ENCODE results near the gene PTPRN2. TPM values are rescaled to one million over a fixed set of nuclear protein-coding genes. Genes with fewer than 3 reads are reported as not detected.

Gene PTPRN2
- total RNA-seq, 5 donors from 2014 or later (not counting 1 experiment from before 2014, with no cell fraction given) = 0.60 to 1.7 (median 0.82) TPM

DNA sequence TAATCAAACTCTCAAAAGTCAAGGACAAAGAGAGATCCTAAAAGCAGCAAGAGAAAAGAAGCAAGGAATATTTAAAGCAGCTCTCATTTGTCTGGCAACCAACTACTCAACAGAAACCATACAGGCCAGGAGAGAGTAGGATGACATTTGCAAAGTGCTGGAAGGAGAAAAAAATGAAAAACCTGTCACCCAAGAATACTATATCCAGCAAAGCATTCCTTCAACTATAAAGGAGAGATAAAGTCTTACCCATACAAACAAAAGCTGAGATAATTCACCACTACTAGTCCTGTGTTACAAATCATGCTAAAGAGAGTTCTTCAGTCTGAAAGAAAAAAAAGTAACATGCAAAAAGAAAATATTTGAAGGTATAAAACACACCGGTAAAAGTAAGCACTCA, 357.7 kb downstream of the PTPRN2 start:
- Mint-ChIP-seq H3K36me3 (no peaks in the 10 kb centered on the region), H3K27ac (no peak overlapping the region), H3K4me1 (no peaks in the 10 kb centered on the region), H3K4me3 (no peak overlapping the region), H3K27me3 (peaks cover 7 to 8% of the 10 kb centered on the region in 2 donors), H3K9me3 (peaks cover 27 to 36% (median 35%) of the 10 kb centered on the region in 3 donors)
- H3K27ac ChIP-seq (ENCODE audit: low read length) = no peak overlapping the region
- H3K27me3 ChIP-seq (replicated peaks in 1 of 2; ENCODE audit: control insufficient read depth in 2 of 2, extremely low read depth in 1 of 2, insufficient read depth in 2 of 2, low read length in 1 of 2) = peaks cover 0 to 10% of the 10 kb centered on the region in 2 experiments
- ATAC-seq (replicated peaks in 1 of 4) (no peak), DNase-seq (no peak)
- no peaks in the 10 kb centered on the region for H3K4me1 ChIP-seq (ENCODE audit: control insufficient read depth in 1 of 2, extremely low read depth in 1 of 2, insufficient read depth in 2 of 2, low read length in 2 of 2)
- H3K36me3 ChIP-seq (ENCODE audit: control insufficient read depth in 2 of 2, extremely low read depth in 1 of 2, insufficient read depth in 1 of 2, low read length in 1 of 2) = no peaks in the 10 kb centered on the region
- POLR2A ChIA-PET = no interaction called here
- no peak overlapping the region for H3K4me3 ChIP-seq (ENCODE audit: control insufficient read depth in 1 of 2, extremely low read depth in 1 of 2, low read length in 1 of 2)
- CTCF ChIA-PET = no interaction called here
- H3K9me3 ChIP-seq = peaks cover 5% of the 10 kb centered on the region
- no CpG with 5 or more reads among the region's 1 CpG for WGBS (ENCODE audit: insufficient coverage)

DNA sequence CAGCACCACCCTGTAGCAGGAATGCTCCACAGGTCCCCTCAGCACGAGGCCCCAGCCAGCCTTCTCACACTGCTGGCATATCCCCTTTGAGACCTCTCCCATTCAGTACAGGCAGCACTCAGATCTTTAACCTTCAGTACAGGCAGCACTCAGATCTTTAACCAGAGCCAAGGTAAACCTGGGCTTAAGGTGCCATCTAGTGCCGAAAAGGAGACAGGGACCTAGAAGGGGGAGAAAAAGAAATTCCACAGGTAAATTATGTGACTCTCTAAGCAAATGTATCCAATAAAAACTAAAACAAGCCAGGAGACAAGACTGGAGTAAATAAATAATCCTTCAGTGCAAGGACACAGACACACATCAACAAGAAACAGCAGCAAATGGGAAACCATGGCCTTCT, 358.6 kb downstream of the PTPRN2 start:
- peaks cover 5% of the 10 kb centered on the region for H3K9me3 ChIP-seq
- no peak for ATAC-seq (replicated peaks in 1 of 4)
- H3K4me1 Mint-ChIP-seq = no peaks in the 10 kb centered on the region
- CTCF ChIA-PET = no interaction called here
- H3K27ac ChIP-seq (ENCODE audit: low read length) = no peak overlapping the region
- no peaks in the 10 kb centered on the region for H3K36me3 Mint-ChIP-seq
- 20% methylated on average over 1 of the region's 2 CpGs for WGBS (ENCODE audit: insufficient coverage)
- POLR2A ChIA-PET = no interaction called here
- no peaks in the 10 kb centered on the region for H3K4me1 ChIP-seq (ENCODE audit: control insufficient read depth in 1 of 2, extremely low read depth in 1 of 2, insufficient read depth in 2 of 2, low read length in 2 of 2)
- H3K27me3 Mint-ChIP-seq = peaks cover 7 to 8% of the 10 kb centered on the region in 2 donors
- peaks cover 28 to 35% (median 30%) of the 10 kb centered on the region in 3 donors for H3K9me3 Mint-ChIP-seq
- H3K4me3 Mint-ChIP-seq = no peak overlapping the region
- no peak overlapping the region for H3K4me3 ChIP-seq (ENCODE audit: control insufficient read depth in 1 of 2, extremely low read depth in 1 of 2, low read length in 1 of 2)
- no peak for DNase-seq
- H3K27ac Mint-ChIP-seq = no peak overlapping the region
- H3K36me3 ChIP-seq (ENCODE audit: control insufficient read depth in 2 of 2, extremely low read depth in 1 of 2, insufficient read depth in 1 of 2, low read length in 1 of 2) = no peaks in the 10 kb centered on the region
- H3K27me3 ChIP-seq (replicated peaks in 1 of 2; ENCODE audit: control insufficient read depth in 2 of 2, extremely low read depth in 1 of 2, insufficient read depth in 2 of 2, low read length in 1 of 2) = peaks cover 0 to 10% of the 10 kb centered on the region in 2 experiments

DNA sequence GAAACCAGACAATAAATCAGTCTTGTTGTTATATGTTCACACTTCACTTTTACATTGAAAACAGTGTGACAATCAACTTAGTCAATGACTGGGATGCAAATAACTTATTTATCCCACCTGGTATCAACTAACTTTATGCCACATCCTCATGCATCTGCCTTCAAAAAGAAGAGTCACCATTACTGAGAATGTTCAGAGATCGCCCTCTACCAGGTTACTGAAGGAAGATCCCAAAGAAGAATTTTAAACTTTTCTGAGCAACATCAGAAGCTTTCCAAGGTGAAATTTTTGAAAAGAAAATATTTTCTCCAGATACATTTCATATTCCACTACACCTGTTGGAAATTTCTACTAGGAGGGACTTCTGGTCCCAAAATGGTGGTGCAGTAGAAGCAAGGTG, 359.5 kb downstream of the PTPRN2 start:
- H3K4me3 Mint-ChIP-seq = no peak overlapping the region
- peaks cover 26 to 35% (median 27%) of the 10 kb centered on the region in 3 donors for H3K9me3 Mint-ChIP-seq
- peaks cover 0 to 10% of the 10 kb centered on the region in 2 experiments for H3K27me3 ChIP-seq (replicated peaks in 1 of 2; ENCODE audit: control insufficient read depth in 2 of 2, extremely low read depth in 1 of 2, insufficient read depth in 2 of 2, low read length in 1 of 2)
- DNase-seq (no peak), ATAC-seq (replicated peaks in 1 of 4) (no peak)
- H3K9me3 ChIP-seq = peaks cover 5% of the 10 kb centered on the region
- ChIA-PET CTCF (no interaction called here), POLR2A (no interaction called here)
- H3K4me3 ChIP-seq (ENCODE audit: control insufficient read depth in 1 of 2, extremely low read depth in 1 of 2, low read length in 1 of 2) = no peak overlapping the region
- no peak overlapping the region for H3K27ac ChIP-seq (ENCODE audit: low read length)
- WGBS (ENCODE audit: insufficient coverage) = no CpG with 5 or more reads among the region's 1 CpG
- H3K27ac Mint-ChIP-seq = no peak overlapping the region
- H3K4me1 Mint-ChIP-seq = no peaks in the 10 kb centered on the region
- H3K36me3 ChIP-seq (ENCODE audit: control insufficient read depth in 2 of 2, extremely low read depth in 1 of 2, insufficient read depth in 1 of 2, low read length in 1 of 2) = no peaks in the 10 kb centered on the region
- H3K4me1 ChIP-seq (ENCODE audit: control insufficient read depth in 1 of 2, extremely low read depth in 1 of 2, insufficient read depth in 2 of 2, low read length in 2 of 2) = no peaks in the 10 kb centered on the region
- no peaks in the 10 kb centered on the region for H3K36me3 Mint-ChIP-seq
- peaks cover 7 to 8% of the 10 kb centered on the region in 2 donors for H3K27me3 Mint-ChIP-seq

DNA sequence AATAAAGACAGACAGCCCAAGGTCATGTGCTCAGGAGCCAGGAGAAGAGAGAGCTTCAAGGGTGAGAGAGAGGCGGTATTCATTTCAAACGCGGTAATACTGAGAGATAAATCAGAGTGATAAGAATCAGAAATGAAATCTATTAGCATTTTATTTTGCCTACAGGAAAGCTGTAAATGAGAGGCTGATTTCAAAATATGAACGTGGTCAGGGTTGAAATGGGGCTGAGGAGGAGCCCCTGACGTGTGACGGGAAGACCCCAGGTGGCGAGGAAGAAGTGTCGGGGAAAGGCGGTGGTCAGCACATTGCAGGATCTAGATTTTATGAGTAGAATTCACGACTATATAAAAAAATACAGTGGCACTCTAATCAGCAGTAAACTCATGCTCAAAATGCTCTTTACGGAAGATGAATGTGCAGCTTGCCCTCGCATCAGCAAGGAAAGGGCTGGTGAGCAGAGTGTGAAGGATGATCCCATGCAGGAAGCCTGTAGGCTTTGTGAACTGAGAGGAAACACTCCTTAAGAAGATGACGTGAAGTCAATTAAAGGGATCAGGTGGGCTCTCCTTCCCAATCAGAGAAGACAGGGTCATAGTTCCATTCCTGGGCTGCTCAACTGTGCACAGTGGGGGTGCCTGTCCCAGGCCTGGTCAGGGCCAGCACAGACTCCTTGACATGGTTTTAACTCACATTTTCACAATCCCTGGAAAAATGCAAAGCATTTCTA, 360.2 kb downstream of the PTPRN2 start:
- Histone ChIP-seq H3K36me3 (ENCODE audit: control insufficient read depth in 2 of 2, extremely low read depth in 1 of 2, insufficient read depth in 1 of 2, low read length in 1 of 2) (no peaks in the 10 kb centered on the region), H3K4me1 (ENCODE audit: control insufficient read depth in 1 of 2, extremely low read depth in 1 of 2, insufficient read depth in 2 of 2, low read length in 2 of 2) (no peaks in the 10 kb centered on the region), H3K4me3 (ENCODE audit: control insufficient read depth in 1 of 2, extremely low read depth in 1 of 2, low read length in 1 of 2) (no peak overlapping the region), H3K9me3 (peaks cover 5% of the 10 kb centered on the region), H3K27ac (ENCODE audit: low read length) (no peak overlapping the region), H3K27me3 (replicated peaks in 1 of 2; ENCODE audit: control insufficient read depth in 2 of 2, extremely low read depth in 1 of 2, insufficient read depth in 2 of 2, low read length in 1 of 2) (peaks cover 0 to 10% of the 10 kb centered on the region in 2 experiments)
- ATAC-seq (replicated peaks in 1 of 4) (no peak), DNase-seq (no peak)
- Mint-ChIP-seq H3K4me1 (no peaks in the 10 kb centered on the region), H3K4me3 (no peak overlapping the region), H3K9me3 (peaks cover 25 to 35% (median 26%) of the 10 kb centered on the region in 3 donors), H3K36me3 (no peaks in the 10 kb centered on the region), H3K27me3 (peaks cover 7 to 8% of the 10 kb centered on the region in 2 donors), H3K27ac (no peak overlapping the region)
- ChIA-PET CTCF (no interaction called here), POLR2A (no interaction called here)
- WGBS (ENCODE audit: insufficient coverage) = 88% methylated on average over 11 of the region's 13 CpGs

DNA sequence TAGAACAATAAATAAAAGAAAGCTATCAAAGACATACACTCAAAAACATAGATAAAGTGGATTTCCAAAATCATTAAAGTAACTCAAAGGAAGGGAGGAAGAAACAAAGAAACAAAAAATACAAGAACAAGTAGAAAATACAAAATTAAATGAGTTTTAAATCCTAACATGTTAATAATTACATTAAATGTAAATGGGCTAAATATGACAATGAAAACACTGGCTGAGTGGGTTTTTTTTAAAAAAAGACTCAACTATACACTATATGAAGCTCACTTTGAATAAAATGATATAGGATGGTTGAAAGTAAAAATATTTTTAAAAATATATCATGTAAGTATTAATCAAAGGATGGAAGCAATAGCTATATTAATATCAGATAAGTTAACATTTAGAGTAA, 371.4 kb downstream of the PTPRN2 start:
- peaks cover 0 to 2% of the 10 kb centered on the region in 2 experiments for H3K27me3 ChIP-seq (replicated peaks in 1 of 2; ENCODE audit: control insufficient read depth in 2 of 2, extremely low read depth in 1 of 2, insufficient read depth in 2 of 2, low read length in 1 of 2)
- no peak overlapping the region for H3K4me3 ChIP-seq (ENCODE audit: control insufficient read depth in 1 of 2, extremely low read depth in 1 of 2, low read length in 1 of 2)
- Mint-ChIP-seq H3K36me3 (no peaks in the 10 kb centered on the region), H3K27ac (no peak overlapping the region), H3K4me3 (no peak overlapping the region), H3K9me3 (peaks cover 22 to 50% (median 23%) of the 10 kb centered on the region in 3 donors), H3K27me3 (peaks cover 2 to 4% of the 10 kb centered on the region in 2 donors), H3K4me1 (no peaks in the 10 kb centered on the region)
- H3K9me3 ChIP-seq = peaks cover 6% of the 10 kb centered on the region
- no peaks in the 10 kb centered on the region for H3K4me1 ChIP-seq (ENCODE audit: control insufficient read depth in 1 of 2, extremely low read depth in 1 of 2, insufficient read depth in 2 of 2, low read length in 2 of 2)
- ChIA-PET CTCF (no interaction called here), POLR2A (no interaction called here)
- no peaks in the 10 kb centered on the region for H3K36me3 ChIP-seq (ENCODE audit: control insufficient read depth in 2 of 2, extremely low read depth in 1 of 2, insufficient read depth in 1 of 2, low read length in 1 of 2)
- no peak overlapping the region for H3K27ac ChIP-seq (ENCODE audit: low read length)
- DNase-seq = no peak
- no peak for ATAC-seq (replicated peaks in 1 of 4)

DNA sequence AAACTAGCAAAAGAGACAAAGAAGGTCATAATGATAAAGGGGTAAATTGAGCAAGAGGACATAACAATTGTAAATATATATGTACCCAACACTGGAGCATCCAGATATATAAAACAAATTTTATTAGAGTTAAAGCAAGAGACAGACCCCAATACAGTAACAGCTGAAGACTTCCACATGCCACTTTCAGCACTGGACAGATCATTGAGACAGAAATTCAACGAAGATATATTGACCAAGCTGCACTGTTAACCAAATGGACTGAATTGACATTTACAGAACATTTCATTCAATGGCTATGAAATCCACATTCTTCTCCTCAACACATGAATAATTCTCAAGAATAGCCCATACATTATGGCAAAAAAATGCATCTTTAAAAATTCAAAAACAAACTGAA, 378.2 kb downstream of the PTPRN2 start:
- peaks cover 3 to 26% (median 8%) of the 10 kb centered on the region in 3 donors for H3K9me3 Mint-ChIP-seq
- H3K27me3 ChIP-seq (replicated peaks in 1 of 2; ENCODE audit: control insufficient read depth in 2 of 2, extremely low read depth in 1 of 2, insufficient read depth in 2 of 2, low read length in 1 of 2) = peaks cover 0 to 9% of the 10 kb centered on the region in 2 experiments
- no peak overlapping the region for H3K27ac Mint-ChIP-seq
- H3K4me1 ChIP-seq (ENCODE audit: control insufficient read depth in 1 of 2, extremely low read depth in 1 of 2, insufficient read depth in 2 of 2, low read length in 2 of 2) = no peaks in the 10 kb centered on the region
- ChIA-PET POLR2A (no interaction called here), CTCF (no interaction called here)
- H3K36me3 ChIP-seq (ENCODE audit: control insufficient read depth in 2 of 2, extremely low read depth in 1 of 2, insufficient read depth in 1 of 2, low read length in 1 of 2) = no peaks in the 10 kb centered on the region
- H3K4me3 Mint-ChIP-seq = no peak overlapping the region
- peaks cover 2% of the 10 kb centered on the region for H3K9me3 ChIP-seq
- no peak for ATAC-seq (replicated peaks in 1 of 4)
- H3K36me3 Mint-ChIP-seq = no peaks in the 10 kb centered on the region
- H3K4me3 ChIP-seq (ENCODE audit: control insufficient read depth in 1 of 2, extremely low read depth in 1 of 2, low read length in 1 of 2) = no peak overlapping the region
- no peaks in the 10 kb centered on the region for H3K4me1 Mint-ChIP-seq
- 63% methylated on average over 1 of the region's 1 CpG for WGBS (ENCODE audit: insufficient coverage)
- no peak overlapping the region for H3K27ac ChIP-seq (ENCODE audit: low read length)
- peaks cover 9 to 11% of the 10 kb centered on the region in 2 donors for H3K27me3 Mint-ChIP-seq
- no peak for DNase-seq
